Measurements from ENCODE around the gene FAM107B.
"Not testable (repeated sequence)": the region's sequence is repeated elsewhere in the genome, so short reads cannot be mapped to it uniquely, and the experiment has no call there.

FAM107B gene

GRCh38 chr10:14691359-14691758 lies 83.3 kb downstream of the FAM107B start:
- DNase-seq = no peak

DNA sequence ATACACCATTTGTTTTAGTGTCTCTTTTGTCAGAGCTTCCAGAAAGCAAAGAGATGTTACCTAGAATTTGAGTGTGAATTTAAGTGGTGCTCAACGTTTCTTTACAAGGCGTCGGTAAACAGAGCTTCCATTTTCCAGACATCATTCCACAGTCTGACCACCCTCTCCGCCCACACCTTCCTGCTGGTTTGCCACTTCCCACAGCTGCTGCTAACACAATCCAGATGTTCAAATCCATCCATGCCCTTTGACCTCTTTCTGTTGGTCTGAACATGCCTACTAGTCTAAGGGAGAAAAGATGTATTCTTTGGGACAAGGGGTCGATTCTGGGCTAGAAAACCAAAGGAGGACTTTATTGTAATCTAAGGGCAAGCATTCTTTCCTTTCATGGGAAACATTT lies 86.1 kb downstream of the FAM107B start:
- DNase-seq = peak; percentile 40

DNA sequence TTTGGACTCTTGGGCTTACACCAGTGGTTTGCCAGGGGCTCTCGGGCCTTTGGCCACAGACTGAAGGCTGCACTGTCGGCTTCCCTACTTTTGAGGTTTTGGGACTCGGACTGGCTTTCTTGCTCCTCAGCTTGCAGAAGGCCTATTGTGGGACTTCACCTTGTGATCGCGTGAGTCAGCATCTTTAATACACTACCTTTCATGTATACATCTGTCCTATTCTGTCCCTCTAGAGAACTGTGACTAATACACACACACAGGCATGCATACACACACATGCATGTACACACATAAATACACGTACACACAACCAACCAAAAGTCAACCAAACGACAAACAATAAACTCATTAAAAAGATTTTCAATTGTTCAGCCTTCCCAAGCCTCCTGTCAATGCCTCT lies 86.5 kb downstream of the FAM107B start:
- DNase-seq = not testable (repeated sequence)

DNA sequence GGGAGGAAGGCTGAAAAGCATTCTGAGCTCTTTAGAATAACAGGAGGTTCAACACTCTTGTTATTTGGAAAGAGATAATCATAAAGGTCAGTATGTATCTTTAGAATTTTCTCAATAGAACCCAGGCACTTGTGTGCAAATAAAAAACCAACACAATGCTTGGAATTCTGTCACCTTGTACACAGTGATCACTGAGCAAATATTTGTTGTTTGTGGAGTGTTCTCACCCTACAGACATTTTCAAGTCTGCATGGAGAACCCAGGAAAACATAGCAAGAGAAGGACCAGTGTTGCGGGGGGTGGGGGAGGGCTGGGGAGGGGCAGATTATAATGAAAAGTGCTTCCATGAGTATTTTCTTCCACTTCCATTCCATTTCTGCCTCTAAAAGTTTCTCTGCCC lies 87.4 kb downstream of the FAM107B start:
- no peak for DNase-seq

DNA sequence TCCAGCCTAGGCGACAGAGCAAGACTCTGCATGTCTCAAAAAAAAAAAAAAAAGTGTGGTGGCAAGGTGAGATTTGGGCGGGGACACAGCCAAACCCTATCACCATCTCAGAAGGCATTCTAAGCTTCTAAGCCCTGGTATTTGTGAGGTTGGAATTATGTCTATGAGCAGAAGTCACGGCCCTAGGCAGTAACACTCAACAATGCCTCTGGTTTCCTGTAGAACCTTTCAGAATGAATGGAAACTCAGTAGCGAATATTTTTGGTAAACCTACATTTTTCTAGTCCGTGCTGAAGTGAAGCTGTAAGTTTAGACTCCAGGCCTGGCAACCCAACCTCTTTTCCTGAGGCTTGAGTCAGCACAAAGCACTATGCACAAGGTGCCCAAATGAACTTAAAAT lies 88.3 kb downstream of the FAM107B start:
- no peak for DNase-seq

DNA sequence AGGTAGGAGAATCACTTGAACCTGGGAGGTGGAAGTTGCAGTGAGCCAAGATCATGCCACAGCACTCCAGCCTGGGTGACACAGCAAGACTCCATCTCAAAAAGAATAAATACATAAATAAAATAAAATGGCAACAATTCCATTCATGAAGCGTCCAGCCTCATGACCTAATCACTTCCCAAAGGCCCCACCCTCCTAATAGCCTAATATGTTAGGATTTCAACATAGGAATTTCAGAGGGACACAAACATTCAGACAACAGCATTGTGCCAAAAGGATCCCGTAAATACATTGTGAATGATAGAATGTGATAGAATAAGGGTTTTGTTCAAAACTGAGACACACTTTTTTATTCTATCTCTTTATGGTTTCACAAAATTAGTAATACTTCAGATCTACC lies 90.3 kb downstream of the FAM107B start:
- DNase-seq = no peak

- no peak for DNase-seq
Measured at GRCh38 chr10:14683256-14683655, 91.4 kb downstream of the FAM107B start.

- DNase-seq = no peak
Measured at GRCh38 chr10:14681802-14682201, 92.9 kb downstream of the FAM107B start.

DNA sequence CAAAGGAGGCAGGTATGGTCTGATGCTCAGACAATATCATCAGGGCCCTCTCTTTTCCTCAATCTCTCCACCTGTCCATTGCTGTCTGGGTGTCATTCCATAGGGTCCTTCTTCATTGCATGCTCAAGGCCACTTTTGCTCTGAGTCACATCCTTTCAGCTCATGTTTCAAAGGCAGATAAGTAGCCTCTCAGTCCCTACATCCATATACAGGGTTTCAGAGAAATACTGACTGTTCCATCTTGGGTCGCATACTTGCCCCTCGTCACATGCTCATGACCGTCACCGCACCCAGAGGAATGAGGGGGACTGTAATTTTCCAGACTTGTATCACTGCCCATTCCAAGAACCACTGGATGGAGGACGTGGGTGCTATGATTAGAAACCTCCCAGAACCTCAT lies 93.4 kb downstream of the FAM107B start:
- no peak for DNase-seq

- DNase-seq = no peak
Measured at GRCh38 chr10:14678637-14679036, 96.1 kb downstream of the FAM107B start.

DNA sequence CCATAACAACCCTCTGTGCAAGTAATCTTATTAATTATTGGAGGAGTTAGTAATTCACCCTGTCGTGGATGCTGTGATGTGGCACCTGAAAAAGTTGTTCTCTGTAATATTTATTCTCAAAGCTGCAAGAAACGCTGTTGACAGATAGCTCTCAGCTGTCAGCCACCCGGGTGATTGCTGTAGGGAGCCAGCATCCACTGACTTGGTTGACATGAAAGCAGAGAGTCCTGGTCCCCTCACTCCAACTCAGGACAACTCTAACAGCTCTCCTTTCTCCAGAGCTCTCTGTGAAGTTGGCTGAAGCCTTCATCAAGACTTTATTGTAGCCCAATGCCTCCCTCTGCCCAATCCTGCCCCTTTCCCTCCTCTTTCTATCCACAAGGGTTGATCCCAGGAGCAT lies 98.0 kb downstream of the FAM107B start:
- no peak for DNase-seq

- no peak for DNase-seq
Measured at GRCh38 chr10:14674376-14675050, 100.2 kb downstream of the FAM107B start.

- DNase-seq = no peak
Measured at GRCh38 chr10:14673189-14673861, 101.4 kb downstream of the FAM107B start.

DNA sequence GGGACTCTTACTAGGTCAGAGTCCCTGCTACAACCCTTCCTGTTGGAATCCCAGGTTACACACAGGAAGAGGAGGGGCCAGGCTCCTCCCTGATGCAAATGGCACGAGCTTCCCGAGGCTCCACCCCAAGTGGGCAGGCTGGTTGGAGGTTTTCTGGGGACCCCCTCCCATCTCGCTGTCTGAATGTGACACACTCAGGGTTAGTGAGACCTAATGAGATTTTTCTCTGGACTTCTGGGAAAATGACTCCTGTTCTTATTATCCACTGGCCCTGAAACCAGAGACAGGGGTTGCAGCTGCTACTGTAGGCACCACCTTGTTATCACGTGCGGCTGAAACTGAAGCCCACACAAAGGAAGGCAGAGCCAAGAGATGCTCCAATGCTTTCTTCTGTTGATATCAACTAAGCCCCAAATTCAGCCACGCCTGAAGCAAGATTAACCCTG lies 103.3 kb downstream of the FAM107B start:
- DNase-seq = no peak

- peak; percentile 52 for DNase-seq
Measured at GRCh38 chr10:14670551-14671240, 104.0 kb downstream of the FAM107B start.

DNA sequence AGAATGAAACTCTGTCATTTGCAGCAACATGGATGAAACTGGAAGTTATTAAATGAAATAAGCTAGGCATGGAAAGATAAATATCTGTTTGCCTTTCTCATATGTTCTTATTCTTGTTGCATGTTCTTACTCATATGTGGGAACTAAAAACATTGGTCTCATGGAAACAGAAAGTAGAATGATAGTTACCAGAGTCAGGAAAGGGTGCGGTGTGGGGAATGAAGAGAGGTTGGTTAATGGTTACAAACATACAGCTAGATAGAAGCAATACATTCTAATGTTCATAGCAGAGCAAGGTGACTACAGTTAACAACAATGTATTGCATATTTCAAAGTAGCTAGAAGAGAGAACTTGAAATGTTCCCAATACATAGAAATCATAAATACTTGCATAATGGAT lies 105.1 kb downstream of the FAM107B start:
- no peak for DNase-seq

- no peak for DNase-seq
Measured at GRCh38 chr10:14667781-14668180, 106.9 kb downstream of the FAM107B start.

DNA sequence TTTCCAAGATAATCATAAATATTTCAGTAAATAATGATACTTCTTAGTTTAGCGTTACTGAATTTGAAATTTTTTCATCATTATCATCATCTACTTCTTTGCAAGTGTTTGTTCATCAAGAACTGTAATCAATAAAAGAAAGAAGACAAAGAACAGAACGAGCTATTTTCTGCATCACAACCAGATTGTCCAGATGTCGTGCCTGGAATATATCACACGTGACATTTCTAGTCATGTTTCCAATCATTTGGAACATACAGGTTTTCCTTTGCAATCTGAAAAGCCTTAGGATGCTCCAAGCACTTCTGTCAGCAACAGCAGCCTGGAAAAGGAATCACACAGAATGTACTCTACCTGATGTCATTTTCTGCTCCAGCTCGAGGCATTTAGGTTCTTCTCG lies 107.4 kb downstream of the FAM107B start:
- no peak for DNase-seq

- no peak for DNase-seq
Measured at GRCh38 chr10:14665865-14666857, 108.5 kb downstream of the FAM107B start.

DNA sequence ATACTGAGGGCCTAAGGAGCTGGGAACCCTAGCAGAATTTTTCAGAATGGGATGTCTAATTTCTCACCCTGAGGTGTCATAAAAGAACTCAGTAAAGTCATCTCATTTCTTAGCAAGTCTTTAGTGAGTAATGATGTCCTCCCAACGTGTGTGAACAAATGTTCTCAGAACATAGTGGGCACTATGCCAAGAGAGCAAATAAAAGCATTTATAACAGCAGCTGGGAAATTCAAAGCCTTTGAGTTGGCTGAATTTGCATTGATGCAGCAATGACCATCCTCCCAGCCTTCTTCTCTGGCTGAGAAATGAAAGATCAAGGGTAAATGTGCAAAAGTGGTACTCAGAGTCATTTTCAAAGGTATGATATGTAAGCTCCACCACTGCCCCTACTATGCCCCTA lies 109.4 kb downstream of the FAM107B start:
- DNase-seq = no peak

GRCh38 chr10:14664345-14664744 lies 110.4 kb downstream of the FAM107B start:
- no peak for DNase-seq

- no peak for DNase-seq
Measured at GRCh38 chr10:14661818-14662217, 112.9 kb downstream of the FAM107B start.

DNA sequence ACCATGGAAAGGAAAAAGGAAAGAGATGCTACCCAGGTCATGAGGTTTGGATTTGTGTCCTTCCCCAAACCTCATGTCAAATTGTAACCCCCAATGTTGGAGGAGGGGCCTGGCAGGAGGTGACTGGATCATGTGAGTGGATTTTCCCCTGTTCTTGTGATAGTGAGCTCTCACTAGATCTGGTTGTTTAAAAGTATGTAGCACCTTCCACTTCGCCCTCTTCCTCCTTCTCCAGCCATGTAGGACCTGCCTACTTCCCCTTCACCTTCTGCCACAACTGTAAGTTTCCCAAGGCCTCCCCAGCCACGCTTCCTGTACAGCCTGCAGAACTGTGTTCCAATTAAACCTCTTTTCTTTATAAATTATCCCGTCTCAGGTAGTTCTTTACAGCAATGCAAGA lies 113.9 kb downstream of the FAM107B start:
- no peak for DNase-seq

Measured in fibroblast of skin of back (primary cell).